ENCODE measurements around the gene TXN. TPM values are rescaled to one million over a fixed set of nuclear protein-coding genes. Genes with fewer than 3 reads are reported as not detected.

TXN gene
- polyA plus RNA-seq, 4 donors: 291 to 881 (median 555) TPM

DNA sequence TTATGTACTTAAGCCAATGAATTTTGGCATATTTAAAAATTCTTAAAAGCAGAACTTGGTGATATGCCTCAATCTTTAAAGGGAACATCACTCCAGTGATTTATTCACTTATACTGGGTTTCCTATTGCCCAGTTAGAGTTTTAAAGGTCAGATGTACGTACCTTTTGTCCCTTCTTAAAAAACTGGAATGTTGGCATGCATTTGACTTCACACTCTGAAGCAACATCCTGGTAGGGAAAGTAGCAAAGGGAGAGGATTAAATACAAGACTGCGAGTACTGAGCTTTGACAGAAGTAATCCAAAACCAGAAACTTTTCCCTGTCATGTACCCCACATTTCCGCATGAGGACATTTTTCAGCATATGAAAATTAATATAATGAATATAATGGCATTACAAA is 11.7 kb downstream of the TXN start:
- no peaks in the 10 kb centered on the region for H3K27me3 ChIP-seq (ENCODE audit: control insufficient read depth in 3 of 3, insufficient read depth in 3 of 3, low read length in 3 of 3)
- peaks cover 12 to 32% (median 12%) of the 10 kb centered on the region in 3 donors for H3K36me3 ChIP-seq (ENCODE audit: control insufficient read depth in 3 of 3, insufficient read depth in 2 of 3, low read depth in 1 of 3, low read length in 3 of 3)
- H3K9me3 ChIP-seq (ENCODE audit: control insufficient read depth in 2 of 2, insufficient read depth in 1 of 2, low read depth in 1 of 2, low read length in 1 of 2): no peaks in the 10 kb centered on the region
- no peak overlapping the region for H3K4me3 ChIP-seq (ENCODE audit: low read depth in 1 of 3, low read length in 3 of 3)
- H3K4me1 ChIP-seq (ENCODE audit: control insufficient read depth in 3 of 3, insufficient read depth in 2 of 3, low read depth in 1 of 3, low read length in 2 of 3): no peaks in the 10 kb centered on the region
- WGBS, 3 donors: 78 to 89% (median 89%) methylated on average over 3 of the region's 3 CpGs
- FAIRE-seq: no peak
- no peak for DNase-seq
- H3K27ac ChIP-seq (ENCODE audit: low read depth in 1 of 3, low read length in 2 of 3): no peak overlapping the region

DNA sequence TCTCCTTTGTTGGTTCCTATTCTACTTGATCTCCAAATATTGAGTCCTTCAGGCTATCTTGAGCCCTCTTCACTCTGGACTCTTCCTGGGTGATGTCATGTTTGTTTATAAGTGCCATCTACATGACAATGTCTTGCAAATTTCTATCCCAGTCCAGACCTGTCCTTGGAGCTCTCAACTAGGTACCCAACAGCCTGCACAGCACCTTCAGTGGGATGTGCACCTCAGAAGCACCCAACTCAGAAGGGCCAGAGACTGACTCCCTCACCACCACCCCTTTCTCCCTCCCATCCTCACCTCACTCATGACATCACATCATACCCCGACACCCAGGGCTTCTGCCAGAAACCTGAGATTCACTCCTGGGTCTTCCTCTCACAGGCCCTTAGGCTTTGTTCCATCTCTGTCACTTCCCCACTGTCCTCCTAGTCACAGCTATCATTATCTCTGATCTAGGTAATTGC is 14.4 kb downstream of the TXN start:
- no peak overlapping the region for H3K4me3 ChIP-seq (ENCODE audit: low read depth in 1 of 3, low read length in 3 of 3)
- 95 to 100% (median 100%) methylated on average over 1 of the region's 1 CpG for WGBS, 3 donors
- H3K27ac ChIP-seq (ENCODE audit: low read depth in 1 of 3, low read length in 2 of 3): no peak overlapping the region
- H3K9me3 ChIP-seq (ENCODE audit: control insufficient read depth in 2 of 2, insufficient read depth in 1 of 2, low read depth in 1 of 2, low read length in 1 of 2): no peaks in the 10 kb centered on the region
- no peaks in the 10 kb centered on the region for H3K27me3 ChIP-seq (ENCODE audit: control insufficient read depth in 3 of 3, insufficient read depth in 3 of 3, low read length in 3 of 3)
- no peak for FAIRE-seq
- no peak for DNase-seq
- H3K4me1 ChIP-seq (ENCODE audit: control insufficient read depth in 3 of 3, insufficient read depth in 2 of 3, low read depth in 1 of 3, low read length in 2 of 3): no peaks in the 10 kb centered on the region
- peaks cover 7 to 20% (median 9%) of the 10 kb centered on the region in 3 donors for H3K36me3 ChIP-seq (ENCODE audit: control insufficient read depth in 3 of 3, insufficient read depth in 2 of 3, low read depth in 1 of 3, low read length in 3 of 3)

DNA sequence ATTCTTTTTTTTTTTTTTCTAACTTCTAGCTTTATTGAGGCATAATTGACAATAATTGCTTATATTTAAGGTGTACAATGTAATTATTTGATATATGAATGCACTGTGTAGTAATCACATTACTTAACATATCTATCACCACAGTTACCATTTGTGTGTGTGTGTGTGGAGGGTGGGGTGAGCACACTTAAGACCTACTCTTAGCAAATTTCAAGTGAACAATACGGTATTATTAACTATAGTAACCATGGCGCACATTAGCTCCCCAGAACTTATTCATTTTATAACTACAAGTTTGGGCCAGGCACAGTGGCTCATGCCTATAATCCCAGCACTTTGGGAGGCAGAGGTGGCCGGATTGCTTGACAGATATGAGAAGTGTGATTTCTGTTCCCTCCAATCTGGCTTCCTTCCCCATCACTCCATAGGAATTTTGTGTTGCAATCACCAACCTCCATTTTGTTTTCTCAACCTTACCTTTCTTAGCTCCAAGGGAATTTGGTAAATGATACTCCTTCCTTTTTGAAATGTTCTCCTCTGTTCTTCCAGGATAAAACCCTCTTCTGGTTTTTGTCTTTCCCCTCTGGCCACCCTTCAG is 14.9 kb downstream of the TXN start:
- FAIRE-seq (no peak), DNase-seq (no peak)
- H3K36me3 ChIP-seq (ENCODE audit: control insufficient read depth in 3 of 3, insufficient read depth in 2 of 3, low read depth in 1 of 3, low read length in 3 of 3): peaks cover 5 to 17% (median 6%) of the 10 kb centered on the region in 3 donors
- H3K4me3 ChIP-seq (ENCODE audit: low read depth in 1 of 3, low read length in 3 of 3): no peak overlapping the region
- 93 to 96% (median 94%) methylated on average over 3 of the region's 3 CpGs for WGBS, 3 donors
- H3K9me3 ChIP-seq (ENCODE audit: control insufficient read depth in 2 of 2, insufficient read depth in 1 of 2, low read depth in 1 of 2, low read length in 1 of 2): no peaks in the 10 kb centered on the region
- no peak overlapping the region for H3K27ac ChIP-seq (ENCODE audit: low read depth in 1 of 3, low read length in 2 of 3)
- H3K4me1 ChIP-seq (ENCODE audit: control insufficient read depth in 3 of 3, insufficient read depth in 2 of 3, low read depth in 1 of 3, low read length in 2 of 3): no peaks in the 10 kb centered on the region
- no peaks in the 10 kb centered on the region for H3K27me3 ChIP-seq (ENCODE audit: control insufficient read depth in 3 of 3, insufficient read depth in 3 of 3, low read length in 3 of 3)

DNA sequence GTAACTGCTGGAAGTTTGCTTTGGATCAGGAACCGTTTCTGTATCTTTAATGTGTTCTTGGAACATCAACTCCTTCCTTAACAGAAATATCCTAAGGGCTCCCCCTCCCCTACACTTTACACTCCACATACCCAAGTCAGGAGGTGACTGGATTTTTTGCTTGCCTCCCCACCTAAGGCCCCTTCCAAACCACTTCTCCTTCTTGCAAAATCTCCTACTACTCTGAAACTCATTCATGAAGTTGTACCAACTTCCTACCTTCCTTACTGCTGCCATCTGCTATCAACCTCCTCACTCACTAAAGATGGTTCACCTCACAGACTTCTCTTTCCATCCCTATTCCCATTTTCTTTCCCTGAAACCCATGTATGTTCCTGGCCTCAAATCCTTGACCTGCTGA is 16.1 kb downstream of the TXN start:
- peaks cover 0 to 10% of the 10 kb centered on the region in 2 donors for H3K9me3 ChIP-seq (ENCODE audit: control insufficient read depth in 2 of 2, insufficient read depth in 1 of 2, low read depth in 1 of 2, low read length in 1 of 2)
- no peak overlapping the region for H3K27ac ChIP-seq (ENCODE audit: low read depth in 1 of 3, low read length in 2 of 3)
- FAIRE-seq (no peak), DNase-seq (no peak)
- H3K4me1 ChIP-seq (ENCODE audit: control insufficient read depth in 3 of 3, insufficient read depth in 2 of 3, low read depth in 1 of 3, low read length in 2 of 3): no peaks in the 10 kb centered on the region
- no peaks in the 10 kb centered on the region for H3K27me3 ChIP-seq (ENCODE audit: control insufficient read depth in 3 of 3, insufficient read depth in 3 of 3, low read length in 3 of 3)
- no peak overlapping the region for H3K4me3 ChIP-seq (ENCODE audit: low read depth in 1 of 3, low read length in 3 of 3)
- WGBS, 3 donors: 44 to 70% (median 64%) methylated on average over 1 of the region's 1 CpG
- peaks cover 3 to 9% (median 4%) of the 10 kb centered on the region in 3 donors for H3K36me3 ChIP-seq (ENCODE audit: control insufficient read depth in 3 of 3, insufficient read depth in 2 of 3, low read depth in 1 of 3, low read length in 3 of 3)

DNA sequence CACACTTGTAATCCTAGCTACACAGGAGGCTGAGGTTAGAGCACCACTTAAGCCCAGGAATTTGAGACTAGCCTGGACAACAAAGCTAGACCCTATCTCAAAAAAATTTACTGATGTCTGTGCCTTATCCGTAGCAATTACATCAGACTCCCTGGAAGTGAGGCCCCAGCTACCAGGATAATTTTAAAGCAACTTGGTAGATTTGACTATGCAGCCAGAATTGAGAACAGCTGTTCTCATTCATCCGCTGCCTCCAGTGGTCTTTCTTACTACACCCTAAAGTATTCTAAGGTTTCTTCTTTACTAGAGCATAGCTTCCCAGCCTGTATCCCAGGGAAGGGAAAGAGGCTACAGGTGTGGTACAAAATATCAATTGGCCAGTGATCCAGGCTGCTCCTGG is 28.0 kb downstream of the TXN start:
- no peak for FAIRE-seq
- 81 to 94% (median 90%) methylated on average over 2 of the region's 2 CpGs for WGBS, 3 donors
- no peaks in the 10 kb centered on the region for H3K9me3 ChIP-seq (ENCODE audit: control insufficient read depth in 2 of 2, insufficient read depth in 1 of 2, low read depth in 1 of 2, low read length in 1 of 2)

DNA sequence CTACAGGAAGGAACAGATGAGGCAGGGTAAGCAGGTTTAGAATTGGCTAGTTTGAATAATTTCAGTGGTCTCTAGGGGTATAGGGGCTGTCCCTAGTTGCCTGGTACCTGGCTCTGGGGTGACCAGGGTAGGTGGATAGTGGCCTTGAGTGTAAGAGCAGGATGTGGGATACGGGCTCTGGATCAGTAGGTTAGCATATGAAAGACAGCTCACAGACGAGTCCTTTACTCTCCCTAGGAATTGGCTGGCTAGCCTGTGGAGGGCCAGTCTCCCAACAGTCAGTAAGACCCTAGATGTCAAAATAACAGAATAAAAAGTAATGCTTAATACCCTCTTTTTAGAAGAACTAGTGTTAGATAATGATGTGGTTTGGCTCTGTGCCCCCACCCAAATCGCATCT is 31.7 kb downstream of the TXN start:
- Histone ChIP-seq H3K4me1 (ENCODE audit: control insufficient read depth in 3 of 3, insufficient read depth in 2 of 3, low read depth in 1 of 3, low read length in 2 of 3) (peaks cover 0 to 15% (median 4%) of the 10 kb centered on the region in 3 donors), H3K27ac (ENCODE audit: low read depth in 1 of 3, low read length in 2 of 3) (no peak overlapping the region), H3K36me3 (ENCODE audit: control insufficient read depth in 3 of 3, insufficient read depth in 2 of 3, low read depth in 1 of 3, low read length in 3 of 3) (no peaks in the 10 kb centered on the region), H3K9me3 (ENCODE audit: control insufficient read depth in 2 of 2, insufficient read depth in 1 of 2, low read depth in 1 of 2, low read length in 1 of 2) (no peaks in the 10 kb centered on the region), H3K27me3 (ENCODE audit: control insufficient read depth in 3 of 3, insufficient read depth in 3 of 3, low read length in 3 of 3) (no peaks in the 10 kb centered on the region), H3K4me3 (ENCODE audit: low read depth in 1 of 3, low read length in 3 of 3) (no peak overlapping the region)
- WGBS, 3 donors: 89 to 95% (median 89%) methylated on average over 3 of the region's 3 CpGs
- FAIRE-seq (no peak), DNase-seq (no peak)

More for the DNA sequence above, 28.0 kb downstream of the TXN start:
- no peaks in the 10 kb centered on the region for H3K4me1 ChIP-seq (ENCODE audit: control insufficient read depth in 3 of 3, insufficient read depth in 2 of 3, low read depth in 1 of 3, low read length in 2 of 3)
- no peaks in the 10 kb centered on the region for H3K27me3 ChIP-seq (ENCODE audit: control insufficient read depth in 3 of 3, insufficient read depth in 3 of 3, low read length in 3 of 3)
- no peak overlapping the region for H3K4me3 ChIP-seq (ENCODE audit: low read depth in 1 of 3, low read length in 3 of 3)
- no peaks in the 10 kb centered on the region for H3K36me3 ChIP-seq (ENCODE audit: control insufficient read depth in 3 of 3, insufficient read depth in 2 of 3, low read depth in 1 of 3, low read length in 3 of 3)
- DNase-seq: no peak
- no peak overlapping the region for H3K27ac ChIP-seq (ENCODE audit: low read depth in 1 of 3, low read length in 2 of 3)

DNA sequence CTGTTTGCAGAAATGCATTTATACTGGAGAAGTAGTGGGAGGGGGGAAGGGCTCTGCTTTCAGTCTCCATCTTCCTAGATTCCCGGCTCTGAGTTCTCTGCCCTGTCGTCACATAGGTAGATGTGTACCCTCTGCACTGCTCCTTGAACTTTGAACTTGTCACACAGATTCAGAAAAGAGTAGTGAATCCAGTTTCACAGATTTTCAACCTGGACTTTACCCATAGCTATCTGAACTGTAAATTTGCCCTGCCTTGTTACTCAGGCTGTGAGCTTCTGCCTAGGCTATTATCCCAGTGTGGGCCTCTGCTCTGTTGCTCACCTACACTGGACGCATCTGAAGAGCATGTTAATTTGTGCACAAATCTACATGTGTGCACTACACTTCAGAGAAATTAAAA is 35.5 kb downstream of the TXN start:
- 22 to 58% (median 33%) methylated on average over 3 of the region's 3 CpGs for WGBS, 3 donors
- H3K27ac ChIP-seq (ENCODE audit: low read depth in 1 of 3, low read length in 2 of 3): peak overlapping the region in 1 of 3 donors; percentile 65
- no peak for FAIRE-seq

DNA sequence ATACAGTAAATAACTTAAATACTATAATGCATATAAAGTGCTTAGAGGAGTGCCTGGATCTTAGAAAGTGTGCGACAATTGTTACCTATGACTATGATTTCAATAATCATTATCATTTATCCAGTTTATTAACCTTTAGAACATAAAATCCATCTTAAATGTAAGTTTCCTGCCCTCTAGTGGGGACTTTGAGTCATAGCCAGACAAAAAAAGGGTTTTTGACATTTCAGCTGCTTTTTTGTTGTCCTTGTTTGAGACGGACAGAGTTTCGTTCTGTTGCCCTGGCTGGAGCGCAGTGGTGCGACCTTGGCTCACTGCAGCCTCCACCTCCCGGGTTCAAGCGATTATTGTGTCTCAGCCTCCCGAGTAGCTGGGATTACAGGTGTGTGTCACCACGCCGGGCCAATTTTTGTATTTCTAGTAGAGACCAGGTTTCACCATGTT is 38.6 kb downstream of the TXN start:
- H3K9me3 ChIP-seq (ENCODE audit: control insufficient read depth in 2 of 2, insufficient read depth in 1 of 2, low read depth in 1 of 2, low read length in 1 of 2): no peaks in the 10 kb centered on the region
- H3K4me3 ChIP-seq (ENCODE audit: low read depth in 1 of 3, low read length in 3 of 3): no peak overlapping the region
- FAIRE-seq (no peak), DNase-seq (peak; percentile 52 to 56)
- 20 to 27% (median 25%) methylated on average over 10 of the region's 10 CpGs for WGBS, 3 donors
- no peak overlapping the region for H3K27ac ChIP-seq (ENCODE audit: low read depth in 1 of 3, low read length in 2 of 3)
- no peaks in the 10 kb centered on the region for H3K36me3 ChIP-seq (ENCODE audit: control insufficient read depth in 3 of 3, insufficient read depth in 2 of 3, low read depth in 1 of 3, low read length in 3 of 3)
- H3K27me3 ChIP-seq (ENCODE audit: control insufficient read depth in 3 of 3, insufficient read depth in 3 of 3, low read length in 3 of 3): no peaks in the 10 kb centered on the region
- peaks cover 0 to 28% (median 5%) of the 10 kb centered on the region in 3 donors for H3K4me1 ChIP-seq (ENCODE audit: control insufficient read depth in 3 of 3, insufficient read depth in 2 of 3, low read depth in 1 of 3, low read length in 2 of 3)

More for the DNA sequence above, 35.5 kb downstream of the TXN start:
- DNase-seq: peak; percentile 92 to 93
- Histone ChIP-seq H3K4me3 (ENCODE audit: low read depth in 1 of 3, low read length in 3 of 3) (no peak overlapping the region), H3K27me3 (ENCODE audit: control insufficient read depth in 3 of 3, insufficient read depth in 3 of 3, low read length in 3 of 3) (no peaks in the 10 kb centered on the region), H3K9me3 (ENCODE audit: control insufficient read depth in 2 of 2, insufficient read depth in 1 of 2, low read depth in 1 of 2, low read length in 1 of 2) (no peaks in the 10 kb centered on the region), H3K4me1 (ENCODE audit: control insufficient read depth in 3 of 3, insufficient read depth in 2 of 3, low read depth in 1 of 3, low read length in 2 of 3) (peaks cover 0 to 15% (median 4%) of the 10 kb centered on the region in 3 donors), H3K36me3 (ENCODE audit: control insufficient read depth in 3 of 3, insufficient read depth in 2 of 3, low read depth in 1 of 3, low read length in 3 of 3) (no peaks in the 10 kb centered on the region)

Data from small intestine (tissue), 7 donors.